ENCODE data around the gene DIP2C.
"Not testable (repeated sequence)": the region's sequence is repeated elsewhere in the genome, so short reads cannot be mapped to it uniquely, and the experiment has no call there.

Gene DIP2C

GRCh38 chr10:436911-437665, 252.4 kb downstream of the DIP2C start:
- DNase-seq: peak; percentile 35

- no peak for DNase-seq
These were observed 253.3 kb downstream of the DIP2C start for GRCh38 chr10:436013-436697.

GRCh38 chr10:435397-435796, 254.1 kb downstream of the DIP2C start:
- DNase-seq: no peak

- DNase-seq: no peak
These were observed 259.8 kb downstream of the DIP2C start for GRCh38 chr10:429696-430095.

- peak; percentile 37 for DNase-seq
These were observed 261.5 kb downstream of the DIP2C start for GRCh38 chr10:427761-428519.

GRCh38 chr10:425365-425764, 264.1 kb downstream of the DIP2C start:
- DNase-seq: not testable (repeated sequence)

GRCh38 chr10:424724-425123, 264.7 kb downstream of the DIP2C start:
- not testable (repeated sequence) for DNase-seq

GRCh38 chr10:423178-423577, 266.3 kb downstream of the DIP2C start:
- no peak for DNase-seq

GRCh38 chr10:422675-423074, 266.8 kb downstream of the DIP2C start:
- no peak for DNase-seq

- DNase-seq: no peak
These were observed 267.2 kb downstream of the DIP2C start for GRCh38 chr10:422241-422640.

GRCh38 chr10:421170-421569, 268.3 kb downstream of the DIP2C start:
- no peak for DNase-seq

GRCh38 chr10:420154-421121, 269.0 kb downstream of the DIP2C start:
- no peak for DNase-seq

GRCh38 chr10:418894-419293, 270.6 kb downstream of the DIP2C start:
- no peak for DNase-seq

- no peak for DNase-seq
These were observed 271.2 kb downstream of the DIP2C start for GRCh38 chr10:418226-418625.

- DNase-seq: no peak
These were observed 273.4 kb downstream of the DIP2C start for GRCh38 chr10:416091-416515.

- DNase-seq: no peak
These were observed 275.8 kb downstream of the DIP2C start for GRCh38 chr10:413662-414071.

- no peak for DNase-seq
These were observed 277.4 kb downstream of the DIP2C start for GRCh38 chr10:412109-412508.

GRCh38 chr10:411603-412002, 277.9 kb downstream of the DIP2C start:
- DNase-seq: no peak

- DNase-seq: no peak
These were observed 279.9 kb downstream of the DIP2C start for GRCh38 chr10:409408-410040.

- no peak for DNase-seq
These were observed 281.2 kb downstream of the DIP2C start for GRCh38 chr10:408236-408635.

GRCh38 chr10:406976-407375, 282.5 kb downstream of the DIP2C start:
- no peak for DNase-seq

GRCh38 chr10:405648-406047, 283.8 kb downstream of the DIP2C start:
- DNase-seq: no peak

Measured in NCI-H1436 (cell line).